Measurements from ENCODE around the gene WWC2.

DNA sequence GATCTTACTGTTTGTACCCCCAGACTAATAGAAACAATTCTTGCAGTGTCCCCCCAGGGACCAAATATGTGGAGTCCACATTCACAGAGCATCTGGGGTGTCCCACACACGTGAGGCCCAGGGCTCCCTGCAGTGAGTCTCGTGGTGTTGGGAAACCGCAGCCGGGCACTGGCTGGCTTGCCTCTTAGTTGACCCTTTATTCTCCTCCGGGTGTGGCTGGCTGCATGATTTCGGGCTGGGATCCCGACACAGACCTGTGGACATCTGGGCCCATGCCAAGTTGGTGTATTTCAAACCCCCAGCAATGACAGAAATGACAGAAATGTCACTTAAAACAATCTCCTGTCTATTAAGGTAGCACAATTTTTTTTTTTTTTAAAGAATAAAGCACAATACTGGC is 238.8 kb downstream of the WWC2 start:
- TF ChIP-seq, protein P1, sequence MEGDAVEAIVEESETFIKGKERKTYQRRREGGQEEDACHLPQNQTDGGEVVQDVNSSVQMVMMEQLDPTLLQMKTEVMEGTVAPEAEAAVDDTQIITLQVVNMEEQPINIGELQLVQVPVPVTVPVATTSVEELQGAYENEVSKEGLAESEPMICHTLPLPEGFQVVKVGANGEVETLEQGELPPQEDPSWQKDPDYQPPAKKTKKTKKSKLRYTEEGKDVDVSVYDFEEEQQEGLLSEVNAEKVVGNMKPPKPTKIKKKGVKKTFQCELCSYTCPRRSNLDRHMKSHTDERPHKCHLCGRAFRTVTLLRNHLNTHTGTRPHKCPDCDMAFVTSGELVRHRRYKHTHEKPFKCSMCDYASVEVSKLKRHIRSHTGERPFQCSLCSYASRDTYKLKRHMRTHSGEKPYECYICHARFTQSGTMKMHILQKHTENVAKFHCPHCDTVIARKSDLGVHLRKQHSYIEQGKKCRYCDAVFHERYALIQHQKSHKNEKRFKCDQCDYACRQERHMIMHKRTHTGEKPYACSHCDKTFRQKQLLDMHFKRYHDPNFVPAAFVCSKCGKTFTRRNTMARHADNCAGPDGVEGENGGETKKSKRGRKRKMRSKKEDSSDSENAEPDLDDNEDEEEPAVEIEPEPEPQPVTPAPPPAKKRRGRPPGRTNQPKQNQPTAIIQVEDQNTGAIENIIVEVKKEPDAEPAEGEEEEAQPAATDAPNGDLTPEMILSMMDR (IDR thresholded peaks at IDR 0.05), result no peak
- no peak for TF ChIP-seq POLR2A (IDR thresholded peaks at IDR 0.05)

All from uterus (tissue), 2 donors.